Daoy (cell line): ENCODE measurements around the gene SLC25A45. TPM values are rescaled to one million over a fixed set of nuclear protein-coding genes. Genes with fewer than 3 reads are reported as not detected.
A peak's percentile ranks its signal among the peaks of the same experiment; 100 is the strongest.

Source experiments
- DNase-seq: peaks from one replicate; pipeline ENCODE4 v3.0.0-alpha.2; 2015; ENCODE audit warnings: low read depth
- total RNA-seq: library from RNA; depleted of rRNA; stranded (reverse); fragments of >200 nt; shearing (Covaris generic); gene quantifications from 2 replicates; pipeline ENCODE4 v1.2.3, GENCODE V29; 2014

SLC25A45 gene
- total RNA-seq, 1 experiment from 2014 or later: 0.23 TPM

DNA sequence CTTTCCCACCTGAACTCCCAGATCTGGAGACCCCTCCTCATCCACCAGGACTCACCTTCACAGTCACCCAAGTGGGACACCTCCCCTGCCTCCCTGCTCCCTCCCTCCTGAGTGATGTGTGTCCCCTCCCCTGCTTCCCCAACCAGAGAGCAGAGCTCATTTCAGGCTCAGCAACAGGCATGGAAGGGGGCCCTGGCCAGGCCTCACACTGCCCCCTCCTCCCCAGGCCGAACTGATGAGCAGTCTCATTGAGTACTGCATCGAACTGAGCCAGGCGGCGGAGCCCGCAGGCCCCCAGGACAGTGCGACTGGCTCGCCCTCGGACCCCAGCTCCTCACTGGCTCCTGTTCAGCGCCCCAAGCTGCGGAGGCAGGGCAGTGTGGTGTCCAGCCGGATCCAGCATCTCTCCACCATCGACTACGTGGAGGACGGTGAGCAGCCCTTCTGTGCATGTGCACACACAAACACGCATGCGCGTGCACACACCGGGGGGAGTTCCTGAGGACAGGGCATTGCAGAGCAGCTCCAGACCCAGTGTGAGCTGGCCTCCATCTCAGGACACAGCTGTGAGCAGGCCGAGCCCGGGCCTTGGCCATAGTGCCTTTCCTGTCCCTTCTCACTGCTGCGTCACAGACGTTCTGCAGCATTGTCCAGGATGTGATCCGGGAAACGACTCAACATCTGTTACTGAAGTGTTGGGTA is 22.3 kb upstream of the SLC25A45 start:
- DNase-seq: no peak

DNA sequence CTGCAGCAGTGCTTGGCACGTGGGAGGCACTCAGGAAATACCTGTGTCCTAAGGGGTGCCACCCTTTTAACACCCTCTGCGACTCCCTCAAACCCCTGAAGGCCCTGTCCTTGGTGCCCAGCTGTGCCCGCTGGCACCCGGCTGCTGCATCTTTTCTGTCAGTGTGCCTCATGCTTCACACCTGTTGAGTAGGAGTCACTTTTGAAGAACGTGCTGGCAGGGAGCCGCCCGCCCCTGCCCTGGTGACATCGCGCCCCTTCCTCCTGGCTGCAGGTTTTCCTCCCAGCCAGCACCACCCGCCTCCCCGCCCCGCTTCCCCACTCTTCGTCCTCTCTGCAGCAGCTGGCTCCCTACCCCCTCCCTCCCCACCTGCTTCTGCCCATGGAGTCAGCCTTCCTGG is 21.8 kb upstream of the SLC25A45 start:
- DNase-seq: no peak

GRCh38 chr11:65403607-65404121 is 21.2 kb upstream of the SLC25A45 start:
- DNase-seq: no peak

DNA sequence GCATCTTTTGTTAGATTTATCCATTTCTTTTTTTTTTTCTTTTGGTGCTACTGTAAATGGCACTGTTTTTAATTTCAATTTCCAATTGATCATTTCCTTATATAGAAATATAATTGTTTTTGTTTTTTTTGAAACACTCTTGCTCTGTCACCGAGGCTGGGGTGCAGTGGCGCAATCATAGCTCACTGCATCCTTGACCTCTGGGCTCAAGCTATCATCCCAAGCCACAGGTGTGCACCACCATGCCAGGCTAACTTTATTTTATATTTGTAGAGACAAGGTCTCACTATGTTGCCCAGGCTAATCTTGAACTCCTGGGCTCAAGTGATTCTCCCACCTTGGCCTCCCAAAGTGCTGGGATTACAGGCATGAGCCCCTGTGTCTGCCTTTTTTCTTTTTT is 20.3 kb upstream of the SLC25A45 start:
- no peak for DNase-seq

GRCh38 chr11:65401803-65402248 is 19.4 kb upstream of the SLC25A45 start:
- DNase-seq: no peak

DNA sequence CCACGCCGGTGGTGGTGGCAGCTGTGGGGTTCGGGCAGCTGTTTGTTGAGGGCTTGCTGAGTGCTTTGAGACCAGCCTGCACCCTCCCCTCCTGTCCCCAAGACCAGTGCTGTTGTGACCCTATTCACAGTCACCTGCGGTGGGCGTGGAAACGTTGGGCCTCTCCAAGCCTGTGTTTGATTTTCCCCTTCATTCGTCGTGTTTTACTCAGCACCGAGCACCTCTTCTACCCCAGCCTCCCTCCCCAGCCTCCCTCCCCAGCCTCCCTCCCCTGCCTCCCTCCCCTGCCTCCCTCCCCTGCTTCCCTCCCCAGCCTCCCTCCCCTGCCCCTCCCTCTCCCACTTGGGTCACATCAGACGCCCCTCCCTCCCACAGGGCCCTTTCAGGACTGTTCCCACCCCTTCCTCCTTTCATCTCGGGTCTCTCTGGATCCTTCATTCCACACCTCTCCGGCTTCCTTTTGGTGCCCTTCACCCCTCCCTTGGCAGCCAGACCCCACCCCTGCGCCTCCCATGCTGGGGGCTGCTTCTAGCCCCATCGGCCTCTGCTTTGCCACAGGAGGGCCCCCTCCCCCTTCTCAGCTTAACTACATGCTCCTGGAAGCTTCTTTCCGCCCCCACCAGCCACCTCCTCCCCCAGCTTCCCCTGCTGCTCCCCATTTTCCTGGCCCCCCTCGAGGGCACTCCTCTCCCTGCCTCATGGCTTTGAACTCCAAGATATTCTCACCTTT is 18.8 kb upstream of the SLC25A45 start:
- DNase-seq: no peak

DNA sequence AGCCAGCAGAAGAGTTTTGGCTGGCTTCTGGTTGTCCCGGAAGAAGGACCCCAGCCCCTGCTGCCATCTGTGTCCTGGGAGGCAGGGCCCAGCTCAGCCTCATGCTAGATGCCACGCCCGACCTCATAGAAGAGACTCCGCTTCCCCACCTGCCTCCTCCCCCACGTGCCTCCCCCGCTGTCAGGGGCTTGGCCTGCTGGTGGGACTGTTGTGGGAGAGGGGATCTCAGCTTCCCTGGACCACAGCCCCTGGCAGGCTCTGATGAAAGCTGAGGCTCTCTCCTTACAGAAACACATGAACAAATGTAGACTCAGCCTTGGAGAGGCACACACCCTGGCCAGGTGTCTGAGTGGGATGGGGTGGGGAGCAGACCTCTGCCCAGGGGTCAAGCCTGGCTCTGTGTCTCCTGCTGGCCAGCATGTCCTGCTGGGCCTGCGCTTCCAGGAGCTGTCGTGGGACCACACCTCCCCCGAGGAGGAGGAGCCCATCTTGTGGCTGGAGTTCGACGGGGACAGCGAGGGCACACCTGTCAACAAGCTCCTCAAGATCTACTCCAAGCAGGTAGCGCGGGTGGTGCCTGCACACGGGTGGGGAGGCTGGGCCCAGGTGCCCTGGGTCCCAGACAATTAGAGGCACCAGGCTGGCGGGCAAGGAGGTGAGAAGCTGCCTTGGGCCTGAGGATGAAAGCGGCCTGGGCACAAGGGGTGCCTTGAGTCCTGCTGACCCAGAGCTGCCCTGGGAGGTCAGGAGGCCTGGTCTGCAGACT is 18.0 kb upstream of the SLC25A45 start:
- DNase-seq: no peak

DNA sequence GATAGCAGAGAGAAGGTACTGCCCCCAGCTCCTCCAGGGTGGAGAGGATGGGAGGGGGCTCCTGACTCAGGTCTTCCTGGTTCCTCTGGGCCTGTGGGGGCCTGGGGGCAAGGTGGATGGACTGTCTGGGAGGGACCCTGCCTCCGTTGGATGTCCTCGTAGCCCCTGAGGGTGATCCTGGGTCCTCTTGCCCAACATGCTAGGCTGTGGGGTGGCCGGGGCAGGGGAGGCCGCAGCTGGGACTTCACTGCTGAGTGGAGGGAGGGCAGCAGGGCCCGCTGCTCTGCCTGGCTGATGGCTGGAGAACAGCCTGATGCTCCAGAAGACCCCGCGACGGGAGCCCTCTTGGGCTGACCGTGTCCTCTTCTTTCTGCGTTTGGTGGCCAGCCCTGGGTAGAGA is 17.4 kb upstream of the SLC25A45 start:
- DNase-seq: no peak

DNA sequence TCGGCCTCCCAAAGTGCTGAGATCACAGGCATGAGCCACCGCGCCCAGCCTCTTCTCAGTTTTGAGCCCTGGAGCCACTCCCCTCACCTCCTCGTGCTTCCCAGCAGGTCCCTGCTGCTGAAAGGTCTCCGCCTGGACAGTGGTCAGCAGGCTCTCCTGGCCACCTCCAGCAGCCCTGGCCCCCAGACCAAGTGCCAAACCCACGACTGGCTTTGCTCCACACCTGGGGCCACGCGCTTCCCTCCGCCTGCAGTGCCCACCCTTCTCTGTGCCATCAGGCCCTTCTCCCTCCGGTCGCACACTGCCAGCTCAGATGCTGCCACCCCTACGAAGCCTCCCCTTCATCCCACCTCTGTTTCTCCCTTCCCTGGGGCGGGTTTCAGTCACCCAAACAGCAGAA is 16.8 kb upstream of the SLC25A45 start:
- DNase-seq: no peak

- no peak for DNase-seq
Measured at GRCh38 chr11:65398362-65398910, 16.0 kb upstream of the SLC25A45 start.

DNA sequence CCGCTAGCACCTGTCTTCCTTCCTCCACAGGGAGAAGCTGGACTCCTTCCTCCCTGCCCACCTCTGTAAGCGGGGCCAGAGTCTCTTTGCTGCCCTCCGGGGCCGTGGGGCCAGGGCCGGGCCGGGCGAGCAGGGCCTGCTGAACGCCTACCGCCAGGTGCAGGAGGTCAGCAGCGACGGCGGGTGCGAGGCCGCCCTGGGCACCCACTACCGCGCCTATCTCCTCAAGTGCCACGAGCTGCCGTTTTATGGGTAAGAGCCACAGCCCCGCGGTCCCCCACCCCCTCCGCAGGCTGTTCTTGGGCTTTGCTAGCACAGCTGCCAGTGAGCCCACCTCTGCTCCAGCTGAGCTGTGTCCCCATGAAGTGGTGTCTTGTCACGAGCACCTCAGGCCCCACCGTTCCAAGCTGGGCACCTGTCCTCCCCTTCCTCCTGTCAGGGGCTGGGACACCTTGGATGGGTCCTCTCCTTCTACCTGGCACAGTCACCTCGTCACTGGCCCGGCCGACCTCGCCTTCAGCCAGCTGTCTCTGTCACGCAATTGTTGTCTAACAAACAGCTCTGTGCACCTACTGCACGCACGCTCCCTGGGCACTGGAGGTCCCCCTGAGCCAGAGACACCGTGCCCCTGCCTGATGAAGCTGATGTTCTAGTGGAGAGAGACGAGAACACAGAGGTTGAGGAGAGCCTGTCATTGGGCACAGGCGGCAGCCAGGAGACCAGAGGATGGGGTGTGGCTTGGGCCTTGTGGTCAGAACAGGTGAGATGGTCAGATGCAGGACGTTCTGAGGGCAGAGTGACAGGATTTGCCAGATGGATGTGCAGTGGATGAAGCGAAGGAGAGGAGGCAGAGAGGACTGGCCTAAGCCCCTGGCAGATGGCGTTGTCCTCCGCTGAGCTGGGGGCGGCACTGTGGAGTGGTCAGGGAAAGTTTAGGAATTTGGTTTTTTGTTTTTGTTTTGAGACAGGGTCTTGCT is 14.6 kb upstream of the SLC25A45 start:
- no peak for DNase-seq

DNA sequence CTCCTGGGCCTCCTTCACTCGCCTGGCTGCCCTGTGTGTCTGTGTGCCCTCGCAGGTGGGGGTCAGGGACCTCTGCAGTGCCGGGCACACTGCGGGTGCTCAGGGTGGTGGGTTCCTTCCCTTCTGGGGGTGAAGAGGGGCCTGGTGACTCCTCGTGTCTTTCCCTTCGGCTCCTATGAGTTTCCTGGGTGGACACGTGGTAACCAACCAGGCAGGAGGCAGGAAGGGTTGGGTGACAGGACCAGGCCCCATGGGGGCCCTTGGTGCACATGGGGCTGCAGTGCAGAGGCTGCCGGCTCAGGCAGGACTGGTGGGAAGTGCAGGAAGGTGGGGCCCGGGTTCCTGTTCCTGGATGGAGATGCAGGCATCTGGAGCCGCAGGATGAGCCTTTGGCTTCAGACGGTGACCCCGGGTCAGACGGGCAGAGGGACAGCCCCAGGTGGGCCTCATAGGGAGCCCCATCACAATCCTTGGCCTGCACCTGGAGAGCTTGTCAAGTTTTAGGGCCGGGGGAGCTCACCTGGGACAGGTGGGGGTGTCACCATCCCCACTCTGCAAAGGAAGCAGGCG is 13.6 kb upstream of the SLC25A45 start:
- no peak for DNase-seq

- no peak for DNase-seq
Measured at GRCh38 chr11:65394125-65394536, 11.7 kb upstream of the SLC25A45 start.

DNA sequence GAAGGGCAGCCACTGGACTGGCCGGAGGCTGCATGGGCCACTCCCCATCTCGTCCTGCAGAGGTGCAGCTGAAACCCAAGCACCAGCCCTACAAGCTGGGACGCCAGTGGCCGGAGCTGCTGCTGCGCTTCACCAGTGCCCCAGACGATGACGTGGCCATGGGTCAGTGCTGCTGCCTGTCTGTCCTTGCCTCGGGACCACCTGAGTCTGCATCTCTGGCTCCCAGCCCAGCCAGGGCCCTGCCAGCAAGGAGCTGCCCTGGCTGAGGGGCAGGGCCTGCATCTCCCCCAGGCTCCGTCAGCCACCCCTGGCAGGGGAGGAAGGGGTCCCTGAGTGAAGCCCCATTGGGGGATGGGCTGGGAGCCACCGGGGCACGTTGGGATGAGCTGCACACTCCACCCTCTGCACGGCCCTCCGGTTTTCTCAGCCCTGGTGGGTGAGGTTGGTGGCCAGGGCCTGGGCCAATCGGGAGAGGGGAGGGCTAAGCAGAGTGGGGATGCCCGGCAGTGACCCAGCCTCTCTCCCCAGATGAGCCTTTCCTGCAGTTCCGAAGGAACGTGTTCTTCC is 11.2 kb upstream of the SLC25A45 start:
- no peak for DNase-seq

- DNase-seq: no peak
Measured at GRCh38 chr11:65392899-65393298, 10.5 kb upstream of the SLC25A45 start.

DNA sequence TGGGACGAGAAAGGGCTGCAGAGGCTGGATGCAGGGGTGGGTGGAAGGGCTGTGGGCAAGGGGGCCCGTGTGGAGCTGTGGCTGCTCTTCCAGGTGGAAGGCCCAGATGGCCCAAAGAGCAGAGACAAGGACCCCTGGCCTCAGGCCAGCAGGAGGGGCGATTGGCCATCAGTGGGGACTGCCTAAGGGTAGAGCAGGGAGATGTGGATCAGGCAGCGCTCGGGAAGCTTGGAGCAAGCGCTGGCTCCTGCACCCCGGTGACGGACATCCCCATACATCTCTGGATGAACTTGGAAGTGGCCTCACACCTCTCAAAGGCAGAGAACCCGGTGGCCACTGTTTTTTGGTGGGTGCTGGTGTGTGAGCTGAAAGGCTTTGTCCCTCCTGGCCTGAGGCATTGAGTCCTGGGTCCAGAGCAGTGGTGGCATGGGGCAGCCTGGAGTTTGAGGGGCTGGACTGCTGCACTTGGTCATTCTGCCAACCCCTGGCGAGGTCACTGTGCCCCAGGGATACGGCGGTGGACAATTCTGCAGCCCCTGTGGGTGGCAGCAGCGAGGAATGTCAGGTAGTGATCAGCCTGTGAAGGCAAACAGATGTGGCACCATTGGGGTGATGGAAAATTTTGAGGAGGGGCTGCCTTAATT is 9.9 kb upstream of the SLC25A45 start:
- DNase-seq: no peak

- DNase-seq: peak; percentile 35
Measured at GRCh38 chr11:65390996-65391395, 8.6 kb upstream of the SLC25A45 start.

DNA sequence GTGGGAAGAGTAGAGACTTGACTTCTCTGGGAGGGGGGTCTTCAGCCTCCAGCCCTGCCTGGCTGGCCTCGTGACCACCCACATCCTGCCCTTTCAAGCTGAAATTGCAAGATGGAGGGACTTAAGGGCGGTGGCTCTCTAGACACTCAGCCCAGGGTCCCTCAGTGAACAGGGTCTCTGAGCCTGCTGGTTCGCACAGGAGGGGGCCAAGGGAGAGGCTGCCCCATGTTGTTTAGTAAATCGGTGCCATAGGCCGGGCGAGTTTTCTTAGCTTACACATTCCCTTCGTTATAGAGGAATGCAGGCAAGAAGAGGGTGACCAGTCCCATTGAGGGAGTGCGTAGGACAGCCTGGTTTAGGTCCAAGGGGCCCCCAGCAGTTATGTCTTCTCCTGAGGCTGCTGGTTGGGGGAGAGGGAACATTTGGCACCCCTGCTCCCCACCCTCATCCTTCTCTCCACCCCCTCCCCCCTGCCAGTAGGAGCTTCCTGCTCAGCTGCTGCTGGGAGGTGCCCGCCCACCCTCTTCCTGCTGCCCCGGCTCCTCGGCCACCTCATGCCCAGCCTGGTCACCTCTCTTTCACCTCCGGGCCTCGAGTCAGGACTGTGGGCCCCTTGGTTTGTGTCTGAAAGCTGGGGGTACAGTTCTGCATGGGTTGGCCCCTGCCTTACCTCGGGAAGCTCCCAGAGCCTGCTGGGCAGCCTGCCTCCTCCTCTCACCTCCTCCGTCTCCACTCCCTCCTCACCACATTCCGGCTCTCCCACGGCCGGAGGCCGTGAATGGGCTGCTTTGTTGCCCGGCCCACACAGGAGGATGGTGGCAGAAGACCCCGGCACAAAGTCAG is 7.9 kb upstream of the SLC25A45 start:
- DNase-seq: peak; percentile 50
